Activated T-helper 1 cell treated with anti-CD3 and anti-CD28 coated beads, Interleukin-2, amount 50 U/mL, for 16 hours (primary cell): ENCODE results near the gene TMEM126A.
"Not testable (repeated sequence)": the region's sequence is repeated elsewhere in the genome, so short reads cannot be mapped to it uniquely, and the experiment has no call there.

ENCODE experiments used
- DNase-seq, 2 donors: peaks; one replicate each; pipeline ENCODE4 v3.0.0-alpha.2; 2020; ENCODE audit warnings: low read depth in 1 of 2, low spot score in 1 of 2

The TMEM126A gene

DNA sequence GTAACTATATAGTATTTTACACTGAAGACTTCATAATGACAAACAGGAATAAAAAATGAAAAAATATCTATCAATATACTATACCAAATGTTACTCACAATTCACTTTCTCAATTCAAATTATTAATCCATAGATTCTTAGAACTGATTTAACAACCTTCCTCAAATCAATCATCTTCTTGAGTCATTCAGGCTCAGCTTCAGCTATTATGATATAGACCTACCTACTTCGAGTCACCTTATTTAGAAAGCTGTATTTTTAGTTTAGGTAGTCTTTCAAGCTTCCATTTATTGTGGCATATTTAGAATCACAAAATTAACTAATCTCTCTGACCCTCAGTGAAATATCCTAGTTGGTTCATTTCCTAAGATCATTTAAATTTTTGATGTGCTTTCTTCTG is 9.0 kb downstream of the TMEM126A start:
- no peak for DNase-seq

DNA sequence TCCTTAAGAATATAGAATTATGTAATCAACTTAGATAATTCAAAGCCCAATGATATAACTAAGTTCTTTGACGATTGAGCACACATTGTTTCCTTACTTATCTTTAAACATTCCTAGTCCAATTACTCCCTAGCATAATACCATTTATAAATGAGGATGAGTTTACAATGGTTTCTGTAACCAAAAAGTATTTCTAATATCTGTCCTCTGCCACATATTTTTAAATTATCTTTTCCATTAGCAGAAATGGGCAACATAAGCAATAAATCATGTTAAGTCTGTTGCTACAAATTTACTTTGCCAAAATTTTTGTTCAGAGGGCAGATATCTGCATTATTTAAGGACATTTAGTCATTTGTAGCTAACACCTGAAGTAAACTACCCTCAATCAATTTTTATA is 10.4 kb downstream of the TMEM126A start:
- no peak for DNase-seq

GRCh38 chr11:85661972-85662664 is 14.4 kb downstream of the TMEM126A start:
- no peak for DNase-seq

DNA sequence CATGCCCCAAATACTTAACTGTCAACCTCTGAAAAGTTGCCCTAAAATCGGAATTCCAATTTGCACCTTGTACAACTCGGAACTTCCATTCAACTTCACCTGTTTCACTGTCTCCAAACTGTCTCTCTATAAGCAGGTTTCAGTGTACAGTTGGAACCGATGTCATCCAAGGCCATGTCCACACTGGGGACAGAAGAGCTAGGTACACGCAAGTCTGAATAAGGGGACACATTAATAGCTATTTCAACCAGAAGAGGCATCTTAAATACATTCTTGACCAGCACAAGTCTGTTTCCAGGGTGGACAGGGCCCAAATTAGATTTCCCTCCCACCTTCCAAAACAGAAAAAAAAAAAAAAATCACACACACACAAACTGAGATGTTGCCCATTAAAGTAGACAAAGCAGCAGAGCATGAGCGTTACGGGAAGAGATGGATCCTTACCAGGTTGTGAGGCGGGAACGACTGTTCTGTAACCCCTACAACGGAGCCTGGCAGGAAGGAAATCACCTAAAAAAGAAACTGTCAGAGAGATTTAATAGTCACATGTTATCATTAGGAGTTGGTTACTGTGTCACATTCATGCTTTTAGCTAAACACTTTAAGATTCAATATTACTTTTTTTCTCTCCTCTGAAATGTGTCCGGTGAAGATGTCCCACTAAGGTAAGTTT is 15.4 kb downstream of the TMEM126A start:
- DNase-seq: no peak

DNA sequence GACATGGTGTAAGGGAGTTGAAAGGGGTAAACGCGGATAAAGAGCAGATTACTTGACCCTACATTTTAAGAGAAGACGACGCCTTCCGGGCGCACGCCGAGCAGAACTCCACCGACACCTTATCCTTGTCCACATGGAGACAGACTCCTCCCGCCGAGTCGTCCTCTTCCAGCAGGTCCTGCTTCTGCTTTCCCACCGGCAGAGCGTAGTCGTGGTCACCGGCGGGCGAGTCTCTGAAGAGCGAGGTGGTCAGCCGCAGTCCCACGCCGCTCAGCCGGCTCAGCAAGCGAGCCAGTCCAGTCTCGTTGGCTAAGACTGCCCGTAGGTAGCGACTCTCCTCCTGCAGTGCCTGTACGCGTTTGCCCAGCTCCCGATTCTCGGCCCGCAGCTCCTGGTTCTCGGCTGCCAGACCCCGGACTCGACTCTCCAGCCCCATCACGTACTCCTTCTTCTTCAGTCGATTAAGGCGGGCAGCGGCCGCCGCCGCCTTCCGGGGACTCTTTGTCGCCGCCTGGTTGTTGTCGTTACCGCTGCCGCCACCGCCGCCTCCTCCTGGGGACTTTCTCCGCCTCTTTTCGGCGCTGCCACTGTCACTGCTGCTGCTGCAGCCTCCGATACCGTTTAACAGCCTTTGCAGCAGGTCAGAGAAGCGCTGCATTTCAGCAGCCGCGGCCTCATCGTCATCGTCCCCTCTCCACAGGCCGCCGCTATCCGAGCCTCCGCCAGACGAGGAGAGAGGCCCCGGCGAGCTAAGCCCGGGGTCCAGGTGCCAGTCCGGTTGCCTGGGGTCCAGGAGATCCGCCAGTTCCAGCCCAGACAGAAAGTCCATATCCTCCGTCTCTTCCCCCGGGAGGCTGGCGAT is 16.2 kb downstream of the TMEM126A start:
- peak; percentile 80 to 81 for DNase-seq

DNA sequence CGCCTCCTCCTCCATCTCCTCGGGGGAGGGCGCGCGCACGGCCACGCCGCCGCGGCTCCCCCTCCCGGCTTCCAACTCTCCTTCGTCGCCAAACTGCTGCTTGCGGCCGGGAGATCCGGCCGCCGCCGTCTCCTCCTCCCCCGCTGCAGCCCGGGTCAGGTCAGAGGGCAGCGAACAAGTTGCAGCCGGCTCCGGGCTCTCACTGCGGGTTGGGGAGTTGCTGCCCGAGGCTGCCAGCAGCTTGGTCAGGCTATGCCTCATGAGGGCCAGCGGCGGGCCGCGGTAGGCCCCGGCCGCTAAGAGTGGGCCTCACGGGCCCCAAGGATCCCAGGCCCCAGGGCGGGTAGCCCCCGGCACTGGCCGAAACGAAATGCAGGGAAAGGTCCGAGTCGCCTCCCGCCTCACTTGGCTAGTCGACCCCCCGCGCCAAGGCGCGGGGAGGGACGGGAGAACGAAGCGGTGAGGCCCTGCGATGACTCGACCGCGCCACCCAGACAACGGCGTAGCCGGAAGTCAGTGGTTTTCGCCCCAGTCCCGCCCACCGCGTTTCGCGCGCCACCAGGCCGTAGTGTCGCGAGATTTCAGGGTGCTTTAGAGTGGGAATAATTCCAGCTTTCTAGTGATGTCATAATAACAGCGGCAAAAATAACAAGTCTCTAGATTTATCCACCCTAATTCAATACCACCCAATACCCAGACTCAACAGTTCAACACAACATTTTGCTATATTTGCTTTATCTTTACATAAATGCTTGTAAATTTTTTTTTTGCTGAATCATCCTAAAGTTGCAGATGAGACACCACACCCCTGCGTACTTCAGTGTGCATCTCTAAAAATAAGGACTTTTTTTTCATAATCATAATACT is 17.1 kb downstream of the TMEM126A start, which contains the start of gene CREBZF:
Gene CREBZF (minus strand): TSS at position 515 of the 867 bp plus-strand sequence. CDS start 254 bp downstream, at position 261.
- DNase-seq: peak; percentile 81 to 90

- DNase-seq: no peak
Observed at GRCh38 chr11:85665733-85666132, 18.0 kb downstream of the TMEM126A start.

GRCh38 chr11:85666687-85667086 is 18.9 kb downstream of the TMEM126A start:
- no peak for DNase-seq

DNA sequence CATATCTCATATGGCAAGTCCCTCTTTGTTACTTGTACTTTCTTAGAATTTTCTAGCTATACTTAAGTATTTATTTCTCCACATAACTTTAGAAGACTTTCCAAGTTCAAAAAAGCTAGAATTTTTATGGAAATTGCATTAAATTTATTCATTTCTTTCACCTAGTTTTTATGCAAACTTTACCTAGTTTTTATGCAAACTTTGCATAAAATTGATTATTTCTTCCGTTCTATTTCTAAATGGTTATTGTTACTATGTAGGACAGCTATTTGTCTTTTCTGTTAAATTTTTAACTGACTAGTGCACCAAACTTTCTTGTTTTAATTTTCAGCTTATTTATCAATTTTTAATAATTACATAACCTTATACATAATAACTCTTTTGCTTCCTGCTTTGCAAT is 20.4 kb downstream of the TMEM126A start:
- no peak for DNase-seq

- DNase-seq: not testable (repeated sequence)
Observed at GRCh38 chr11:85670949-85671663, 23.3 kb downstream of the TMEM126A start.

DNA sequence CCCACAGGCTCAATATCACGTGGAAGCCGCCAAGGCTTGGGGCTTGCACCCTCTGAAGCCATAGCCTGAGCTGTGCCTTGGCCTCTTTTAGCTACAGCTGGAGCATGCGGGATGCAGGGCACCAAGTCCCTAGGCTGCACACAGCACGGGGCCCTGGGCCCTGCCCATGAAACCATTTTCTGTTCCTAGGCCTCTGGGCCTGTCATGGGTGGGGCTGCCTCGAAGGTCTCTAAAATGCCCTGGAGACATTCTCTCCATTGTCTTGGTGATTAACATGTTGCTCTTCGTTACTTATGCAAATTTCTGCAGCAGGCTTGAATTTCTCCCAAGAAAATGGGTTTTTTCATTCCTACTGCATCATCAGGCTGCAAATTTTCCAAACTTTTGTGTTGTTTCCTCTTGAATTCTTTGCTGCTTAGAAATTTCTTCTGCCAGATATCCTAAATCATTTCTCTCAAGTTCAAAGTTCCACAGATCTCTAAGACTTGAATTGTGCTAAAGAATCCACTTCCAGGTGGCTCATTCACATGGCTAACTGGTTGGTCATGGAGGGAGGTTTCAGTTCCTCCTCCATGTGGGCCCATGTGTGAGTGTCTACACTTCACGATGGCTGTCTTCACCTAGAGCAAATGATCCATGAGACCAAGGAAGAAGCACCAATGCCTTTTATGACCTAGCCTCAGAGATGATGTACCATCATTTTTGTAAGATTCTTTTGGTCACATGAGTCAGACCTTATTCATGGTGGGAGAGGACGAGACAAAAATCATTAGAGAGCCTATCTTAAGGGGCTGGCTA is 24.5 kb downstream of the TMEM126A start:
- DNase-seq: no peak

DNA sequence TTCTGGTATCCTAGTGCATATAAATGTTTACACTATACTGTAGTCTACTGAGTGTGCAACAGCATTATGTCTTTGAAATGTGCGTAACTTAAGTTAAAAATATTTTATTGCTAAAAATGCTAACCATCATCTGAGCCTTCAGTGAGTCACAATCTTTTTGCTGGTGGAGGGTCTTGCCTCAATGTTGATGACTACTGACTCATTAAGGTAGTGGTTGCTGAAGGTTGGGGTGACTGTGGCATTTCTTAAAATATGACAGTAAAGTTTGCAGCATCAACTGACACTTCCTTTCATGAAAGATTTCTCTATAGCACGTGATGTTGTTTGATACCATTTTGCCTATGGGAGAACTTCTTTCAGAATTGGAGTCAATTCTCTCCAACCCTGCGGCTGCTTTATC is 25.6 kb downstream of the TMEM126A start:
- DNase-seq: no peak

DNA sequence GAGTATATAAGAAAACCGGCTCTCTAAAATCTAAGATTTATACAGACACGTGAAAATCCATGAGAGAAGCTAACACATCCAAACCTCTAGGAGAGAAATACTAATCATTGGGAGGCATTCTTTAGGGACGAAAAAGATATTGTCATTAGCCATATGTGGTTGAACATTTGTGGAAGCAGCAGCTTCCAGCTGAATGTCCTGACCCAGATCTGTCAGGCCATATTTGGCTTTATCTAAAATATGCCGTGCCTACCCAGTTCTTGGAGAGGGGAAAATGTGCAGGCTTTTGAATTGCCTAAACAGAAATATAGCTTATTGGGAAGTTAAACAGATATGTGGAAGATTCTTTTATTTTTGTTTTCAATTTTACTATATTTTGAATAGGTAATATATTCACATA is 31.8 kb downstream of the TMEM126A start:
- no peak for DNase-seq

- no peak for DNase-seq
Observed at GRCh38 chr11:85680897-85681296, 33.1 kb downstream of the TMEM126A start.

- DNase-seq: peak; percentile 13 to 40
Observed at GRCh38 chr11:85682330-85683305, 34.9 kb downstream of the TMEM126A start.

DNA sequence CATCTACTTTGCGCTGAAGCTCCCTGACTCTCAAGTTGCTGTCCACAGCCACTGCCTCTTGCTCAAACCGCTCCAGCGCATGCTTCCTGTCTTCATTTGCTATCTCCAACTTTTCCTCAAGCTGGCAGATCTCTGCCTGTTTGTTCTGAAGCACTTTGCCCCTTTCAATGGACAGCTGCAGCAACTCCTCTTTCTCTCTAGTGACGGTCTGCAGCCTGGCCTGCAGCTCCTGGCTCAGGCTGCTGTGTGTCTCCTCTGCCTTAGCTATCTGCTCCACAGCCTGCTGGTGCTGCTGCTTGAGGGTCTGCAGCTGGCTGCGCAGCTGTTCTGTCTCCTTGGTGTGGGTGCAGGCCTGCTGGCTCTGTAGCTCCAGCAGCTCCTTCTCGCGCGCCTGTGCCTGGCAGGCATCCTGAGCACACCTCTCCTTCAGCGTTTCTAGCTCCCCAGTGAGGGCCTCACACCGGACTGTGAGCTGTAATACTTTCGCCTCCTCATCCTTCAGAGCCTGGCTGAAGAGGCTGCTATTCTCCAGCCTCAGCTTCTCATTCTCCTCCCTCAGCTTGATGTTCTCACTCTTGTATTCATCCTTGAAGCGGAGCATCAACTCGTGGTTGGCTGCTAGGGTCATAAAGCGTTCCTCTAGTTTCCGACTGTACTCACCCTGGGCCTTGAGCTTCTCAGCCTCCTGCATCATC is 37.5 kb downstream of the TMEM126A start:
- DNase-seq: no peak

GRCh38 chr11:85685820-85686459 is 38.2 kb downstream of the TMEM126A start, which contains the start of gene CCDC89:
CCDC89 (minus strand) TSS chr11:85686195; CDS start chr11:85686130, 65 bp downstream.
- no peak for DNase-seq
